ENCODE results near the gene CEP126.

DNA sequence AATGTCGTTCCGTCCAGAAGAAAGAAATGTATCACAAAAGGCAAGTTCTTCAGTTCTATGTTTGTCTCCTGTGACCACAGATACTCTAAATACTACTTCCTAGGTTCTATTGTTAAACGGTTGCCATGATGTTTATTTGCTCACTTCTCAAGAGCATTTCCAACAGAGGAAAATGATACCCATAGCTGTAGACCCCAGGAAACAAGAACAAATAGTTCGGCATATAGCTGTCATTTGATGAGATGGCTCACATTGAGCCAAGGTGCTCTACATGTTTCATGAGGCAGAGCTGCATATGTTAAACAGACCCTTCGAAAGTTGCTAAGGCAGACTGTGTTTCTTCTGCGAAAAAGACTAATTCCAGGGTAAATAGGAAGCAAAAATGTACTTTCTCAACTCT lies 16.9 kb downstream of the CEP126 start:
- TF ChIP-seq CTCF (IDR thresholded peaks at IDR 0.05; ENCODE audit: insufficient read depth, low read length) (no peak), POLR2AphosphoS5 (IDR thresholded peaks at IDR 0.05; ENCODE audit: low read depth) (no peak), SPI1 (IDR thresholded peaks at IDR 0.05; ENCODE audit: borderline replicate concordance, low read depth) (no peak), REST (IDR thresholded peaks at IDR 0.05; ENCODE audit: insufficient replicate concordance, low read depth) (no peak), GABPA (IDR thresholded peaks at IDR 0.05; ENCODE audit: low read depth) (no peak)

All from HL-60 (cell line).